SIG-M5 treated with dmso at 0.1 percent for 504 hours (cell line): Measurements from ENCODE around the gene THEMIS2.
"Not testable (repeated sequence)": the region's sequence is repeated elsewhere in the genome, so short reads cannot be mapped to it uniquely, and the experiment has no call there.

Experiments
- DNase-seq: peaks from one replicate; lab custom pipeline; 2025; ENCODE audit not compliant: unreplicated experiment; lab: John Stamatoyannopoulos, UW

THEMIS2 gene

GRCh38 chr1:27872059-27872801, at the start of gene THEMIS2:
THEMIS2 (plus strand) TSS chr1:27872544; CDS start chr1:27872572, 28 bp downstream.
- DNase-seq, result peak; percentile 38

- DNase-seq, result no peak
These were observed 48.6 kb upstream of the THEMIS2 start for GRCh38 chr1:27823784-27824183.

DNA sequence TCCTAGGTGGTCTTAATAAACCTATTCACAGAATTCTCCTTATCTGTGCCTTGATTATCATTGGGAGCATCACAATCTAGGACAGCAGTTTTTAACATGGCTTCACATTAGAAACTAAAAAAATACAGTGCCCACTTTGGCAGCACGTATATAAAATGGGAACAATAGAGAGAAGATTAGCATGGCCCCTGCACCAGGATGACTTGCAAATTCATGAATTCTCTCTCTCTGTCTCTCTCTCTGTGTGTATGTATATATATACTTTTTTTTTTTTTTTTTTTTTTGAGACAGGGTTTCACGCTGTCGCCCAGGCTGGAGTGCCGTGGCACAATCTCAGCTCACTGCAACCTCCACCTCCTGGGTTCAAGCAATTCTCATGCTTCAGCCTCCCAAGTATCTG, 47.9 kb upstream of the THEMIS2 start:
- no peak for DNase-seq

- DNase-seq, result not testable (repeated sequence)
These were observed 42.9 kb upstream of the THEMIS2 start for GRCh38 chr1:27829339-27829960.

DNA sequence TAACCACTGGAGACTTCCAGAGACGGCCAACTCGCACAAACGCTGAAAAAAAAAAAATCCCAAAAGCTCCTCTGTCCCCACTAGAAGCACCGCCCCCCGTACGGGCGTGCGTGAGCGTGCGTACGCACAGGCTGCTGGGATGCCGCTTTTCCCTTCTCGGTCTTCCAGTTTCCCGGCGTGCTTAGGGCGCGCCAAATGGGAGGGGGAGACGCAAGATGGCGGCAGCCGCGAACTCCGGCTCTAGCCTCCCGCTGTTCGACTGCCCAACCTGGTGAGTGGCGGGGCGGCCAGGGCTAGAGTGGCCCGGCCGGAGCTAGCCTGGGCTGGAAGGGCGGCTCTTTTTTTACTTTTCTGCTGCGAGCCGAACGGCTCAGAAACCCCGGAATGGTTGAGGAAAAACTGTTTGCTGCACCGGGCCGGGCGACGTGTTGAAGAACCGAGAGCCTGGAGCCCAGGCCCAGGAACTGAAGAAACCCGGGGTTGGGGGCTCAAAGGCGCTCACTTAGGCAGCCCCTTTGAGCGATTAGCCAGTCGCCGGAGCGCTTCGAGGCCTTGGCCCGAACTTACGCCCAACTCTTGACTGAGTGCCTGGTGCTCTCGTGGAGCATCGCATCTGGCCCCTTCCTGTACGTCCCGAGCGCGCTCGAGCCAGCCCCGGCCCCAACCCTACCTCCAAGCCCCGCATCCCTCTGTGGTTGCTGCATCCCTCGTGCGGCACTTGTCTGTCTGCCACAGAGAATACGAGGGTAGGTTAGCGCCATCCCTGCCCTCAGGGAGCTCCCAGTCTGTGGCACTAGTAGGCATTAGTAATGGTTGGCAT, 41.5 kb upstream of the THEMIS2 start, which contains the start of gene PPP1R8:
Gene PPP1R8, plus strand, starts transcription at position 162 of the 820 bp plus-strand sequence. Its CDS starts 54 bp downstream, at position 216.
- peak; percentile 91 for DNase-seq

GRCh38 chr1:27831568-27832410, 40.6 kb upstream of the THEMIS2 start:
- DNase-seq, result no peak

GRCh38 chr1:27832762-27833161, 39.6 kb upstream of the THEMIS2 start:
- DNase-seq, result no peak

- no peak for DNase-seq
These were observed 38.9 kb upstream of the THEMIS2 start for GRCh38 chr1:27833470-27833869.

- DNase-seq, result no peak
These were observed 37.3 kb upstream of the THEMIS2 start for GRCh38 chr1:27835046-27835445.

DNA sequence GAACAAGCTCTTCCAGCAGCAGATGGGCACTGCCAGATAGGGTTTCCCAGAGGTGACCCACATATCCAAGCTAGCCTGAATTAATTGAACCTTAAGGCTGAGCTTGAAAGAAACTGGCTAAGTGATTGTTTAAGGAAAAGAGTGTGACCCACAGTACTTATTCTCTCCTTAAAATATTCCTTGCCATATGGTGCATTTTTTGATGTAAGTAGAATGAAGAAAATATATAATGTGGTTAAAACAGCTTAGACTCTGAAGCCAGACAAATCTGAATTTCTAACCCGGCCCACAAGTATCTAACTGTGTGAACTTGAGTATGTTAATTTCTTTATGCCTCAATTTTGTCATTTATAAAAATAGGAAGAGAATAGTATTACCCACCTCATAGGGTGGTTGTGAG, 36.8 kb upstream of the THEMIS2 start:
- DNase-seq, result no peak

- no peak for DNase-seq
These were observed 22.4 kb upstream of the THEMIS2 start for GRCh38 chr1:27849951-27850350.

GRCh38 chr1:27855085-27855484, 17.3 kb upstream of the THEMIS2 start:
- no peak for DNase-seq

DNA sequence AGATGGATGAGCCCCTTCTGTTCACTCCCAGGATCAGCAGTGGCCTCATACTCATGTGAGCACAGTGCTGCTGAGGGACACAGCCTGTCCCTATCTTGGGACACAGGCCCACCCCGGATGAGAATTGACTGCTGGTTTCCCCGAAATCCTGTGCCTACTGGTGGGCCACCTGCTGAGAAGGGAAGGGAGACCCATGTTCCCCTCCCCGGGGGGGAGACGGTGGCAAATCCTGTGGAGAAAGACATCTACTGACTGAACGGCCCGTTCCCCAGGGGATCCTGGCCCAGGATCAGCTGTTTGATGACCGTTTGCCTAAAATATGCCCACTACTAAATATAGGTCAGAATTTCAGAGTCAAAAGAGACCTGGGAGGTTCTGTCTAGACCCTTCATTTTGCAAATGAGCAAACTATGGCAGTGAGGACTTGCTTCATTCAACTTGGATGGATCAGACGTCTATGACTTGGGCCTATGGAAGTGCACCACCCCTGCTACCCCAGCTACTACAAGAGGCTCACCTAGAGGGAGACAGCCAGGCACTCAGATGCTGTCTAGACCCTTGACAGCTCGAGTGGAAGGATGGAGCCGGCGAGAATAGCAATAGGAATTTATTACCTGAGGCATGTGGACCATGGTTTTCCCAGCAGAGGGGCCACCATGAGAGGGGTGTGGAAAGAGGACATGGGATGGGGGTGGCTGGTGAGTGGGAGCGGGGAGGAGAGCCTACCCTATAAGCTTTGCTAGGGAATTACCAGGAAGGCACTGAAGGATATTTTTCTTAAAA, 15.6 kb upstream of the THEMIS2 start:
- DNase-seq, result no peak

GRCh38 chr1:27857552-27857951, 14.8 kb upstream of the THEMIS2 start:
- DNase-seq, result not testable (repeated sequence)

DNA sequence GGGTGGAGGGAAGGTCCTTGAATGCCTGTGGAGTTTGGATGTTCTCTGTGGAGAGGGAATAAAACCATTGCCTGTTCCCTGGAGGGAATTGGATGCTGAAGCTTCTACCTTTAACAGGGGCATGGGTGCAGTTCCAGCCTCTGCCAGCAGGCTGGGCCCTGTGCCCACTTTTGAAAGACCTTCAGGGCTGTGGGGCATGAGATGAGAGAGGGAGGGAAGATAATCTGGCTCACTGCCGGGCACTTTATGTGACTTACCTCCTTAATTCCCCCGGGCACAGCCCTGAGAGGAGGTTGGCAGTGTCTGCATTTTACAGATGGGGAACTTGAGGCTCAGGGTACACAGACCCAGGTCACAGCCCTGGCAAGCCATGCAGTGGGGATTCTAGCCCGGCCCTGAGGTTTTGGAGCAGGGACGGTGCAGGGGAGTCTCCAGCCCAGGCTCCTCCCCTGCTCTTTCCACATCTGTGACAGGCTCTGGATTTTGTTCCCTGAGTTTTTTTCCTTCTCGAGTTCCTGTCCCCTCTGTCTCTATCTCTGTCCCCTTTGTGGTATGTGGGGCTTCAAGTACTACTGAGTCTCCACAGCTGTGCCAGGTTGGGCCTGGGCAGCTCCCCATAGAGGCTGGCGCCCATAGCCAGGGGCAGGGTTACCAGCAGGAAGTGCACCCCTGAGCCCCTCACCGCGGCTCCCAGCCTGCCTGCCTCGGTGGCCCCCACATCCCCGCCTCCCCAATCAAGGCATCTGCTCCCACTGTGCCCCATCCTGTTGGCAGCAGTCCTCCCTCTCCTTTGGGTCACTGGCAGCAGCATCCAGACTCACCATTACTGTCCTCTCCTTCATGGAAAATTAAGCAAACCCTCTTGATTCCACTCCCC, 14.0 kb upstream of the THEMIS2 start:
- DNase-seq, result peak; percentile 52

DNA sequence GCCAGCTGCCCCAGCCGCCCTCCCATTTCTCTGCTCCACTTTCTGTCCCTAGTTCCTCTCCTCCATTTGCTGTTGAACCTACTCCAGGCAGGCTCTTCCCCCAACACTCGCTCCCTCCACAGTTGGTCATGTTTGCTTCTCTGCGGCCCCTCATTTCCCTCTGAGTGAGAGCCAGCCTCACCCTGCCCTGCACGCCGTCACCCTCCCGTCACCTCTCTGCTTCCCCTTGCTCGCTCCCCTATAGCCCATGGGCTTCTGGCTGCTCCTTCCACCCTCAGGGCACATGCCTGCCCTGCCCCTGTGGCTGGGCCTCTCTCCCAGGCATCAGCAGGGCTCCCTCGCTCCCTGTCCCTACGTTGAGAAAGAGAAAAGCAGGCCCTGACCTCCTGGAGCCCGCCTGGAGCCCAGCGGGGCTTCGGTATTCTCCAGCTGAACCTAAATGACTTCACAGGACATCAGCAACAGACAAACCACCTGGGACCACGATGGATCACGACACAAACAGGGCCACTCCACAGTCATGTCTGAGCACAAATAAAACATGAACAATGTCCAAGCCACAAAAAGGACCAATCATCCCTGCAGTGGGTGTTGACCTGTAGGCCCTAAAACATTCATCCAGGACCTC, 13.3 kb upstream of the THEMIS2 start:
- no peak for DNase-seq

DNA sequence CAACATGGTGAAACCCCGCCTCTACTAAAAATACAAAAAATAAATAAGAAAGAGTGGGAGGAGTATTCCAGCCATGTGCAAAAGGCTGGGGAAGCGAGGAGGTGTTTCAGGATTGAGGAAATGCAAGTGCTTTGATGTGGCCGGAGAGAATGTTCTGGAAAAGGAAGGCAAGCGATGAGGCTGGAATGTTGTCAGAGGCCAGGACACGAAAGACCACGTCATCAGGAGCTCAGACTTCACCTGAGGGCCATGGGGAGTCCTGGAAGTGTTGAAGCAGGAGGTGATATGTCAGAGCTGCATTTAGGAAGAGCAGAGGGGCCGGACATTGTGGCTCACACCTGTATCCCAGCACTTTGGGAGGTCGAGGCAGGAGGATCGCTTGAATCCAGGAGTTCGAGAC, 10.9 kb upstream of the THEMIS2 start:
- no peak for DNase-seq

- DNase-seq, result no peak
These were observed 10.3 kb upstream of the THEMIS2 start for GRCh38 chr1:27862004-27862403.
